Loucy (cell line): ENCODE data around the gene PIPOX.

Experiments used
- H2AFZ ChIP-seq: fragments of 200-600 bp; sonication (generic); 2 replicates; pipeline ENCODE4 v1.6.0; 2016; ENCODE audit warnings: antibody characterized with exemption, mild to moderate bottlenecking, low read length, moderate library complexity
- H3F3A ChIP-seq: fragments of 200-600 bp; 2 replicates; pipeline ENCODE4 v1.6.0; 2016; ENCODE audit warnings: antibody characterized with exemption, low read depth, mild to moderate bottlenecking
- H3K27me3 ChIP-seq: fragments of 200-600 bp; sonication (generic); 2 replicates; pipeline ENCODE4 v1.6.1; 2014; ENCODE audit warnings: low read length, mild to moderate bottlenecking; ENCODE audit not compliant: insufficient read depth, poor library complexity, severe bottlenecking
- H3K36me3 ChIP-seq: fragments of 200-600 bp; sonication (generic); 2 replicates; pipeline ENCODE4 v1.6.1; 2016; ENCODE audit warnings: low read length; ENCODE audit not compliant: insufficient read depth
- H3K4me1 ChIP-seq: fragments of 200-600 bp; sonication (generic); 2 replicates; pipeline ENCODE4 v1.5.1; 2014; ENCODE audit warnings: low read length, mild to moderate bottlenecking; ENCODE audit not compliant: insufficient read depth, poor library complexity, severe bottlenecking
- H3K4me2 ChIP-seq: fragments of 200-600 bp; sonication (generic); 2 replicates; pipeline ENCODE4 v1.6.0; 2014; ENCODE audit warnings: antibody characterized with exemption, low read length, low read depth, mild to moderate bottlenecking; ENCODE audit not compliant: poor library complexity, severe bottlenecking
- H3K4me3 ChIP-seq: fragments of 200-600 bp; sonication (generic); 2 replicates; pipeline ENCODE4 v1.5.1; 2014; ENCODE audit warnings: low read length, mild to moderate bottlenecking, mixed read lengths; ENCODE audit not compliant: poor library complexity, severe bottlenecking
- H3K79me2 ChIP-seq: fragments of 200-600 bp; sonication (generic); 2 replicates; pipeline ENCODE4 v1.6.1; 2014; ENCODE audit warnings: low read length; ENCODE audit not compliant: insufficient read depth
- H3K9ac ChIP-seq: fragments of 200-600 bp; sonication (generic); 2 replicates; pipeline ENCODE4 v1.6.0; 2014; ENCODE audit warnings: mild to moderate bottlenecking, low read depth, low read length, moderate library complexity; ENCODE audit not compliant: poor library complexity, severe bottlenecking
- H3K9me2 ChIP-seq: fragments of 200-600 bp; sonication (generic); replicated peaks from 2 replicates; pipeline ENCODE4 v1.6.1; 2016; ENCODE audit warnings: low read depth, low read length, mixed read lengths
- H3K9me3 ChIP-seq: fragments of 200-600 bp; sonication (generic); 2 replicates; pipeline ENCODE4 v1.6.1; 2014; ENCODE audit warnings: mild to moderate bottlenecking, antibody characterized with exemption, low read length, low read depth; ENCODE audit not compliant: insufficient read depth
- H4K20me1 ChIP-seq: fragments of 200-600 bp; sonication (generic); 2 replicates; pipeline ENCODE4 v1.6.0; 2014; ENCODE audit warnings: antibody characterized with exemption, low read length, mild to moderate bottlenecking; ENCODE audit not compliant: insufficient read depth, poor library complexity, severe bottlenecking
- EZH2phosphoT487 ChIP-seq: fragments of 200-600 bp; IDR thresholded peaks from 2 replicates; pipeline ENCODE4 v1.6.1; 2018; ENCODE audit warnings: antibody characterized with exemption, mild to moderate bottlenecking, moderate library complexity, borderline replicate concordance
- TF ChIP-seq, protein P1 (sequence below): fragments of 200-600 bp; sonication (generic); conservative IDR thresholded peaks from 2 replicates; pipeline ENCODE4 v1.5.1; 2014; ENCODE audit warnings: mild to moderate bottlenecking, antibody characterized with exemption, low read length

Gene PIPOX

DNA sequence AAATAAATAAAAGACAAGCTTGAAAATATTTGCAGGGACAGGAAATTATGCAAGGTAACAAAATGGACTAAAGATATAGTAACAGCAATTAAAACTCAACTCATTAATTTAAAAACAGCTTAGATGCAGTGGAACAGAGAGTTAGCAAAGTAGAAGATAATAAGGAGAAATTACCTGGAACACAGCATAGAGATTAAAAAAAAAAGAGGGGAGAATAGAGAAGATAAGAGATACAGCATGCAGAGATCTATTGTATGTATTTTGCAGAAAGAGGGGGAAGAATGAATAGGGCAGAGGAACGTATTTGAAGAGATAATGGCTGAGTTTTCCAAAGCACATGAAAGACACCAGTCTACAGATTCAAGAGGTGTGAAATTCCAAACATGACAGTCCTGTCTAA is 8.4 kb upstream of the PIPOX start:
- no peak overlapping the region for H3K9ac ChIP-seq
- no peak overlapping the region for H3K4me3 ChIP-seq
- no peaks in the 10 kb centered on the region for H3K36me3 ChIP-seq
- TF ChIP-seq EZH2phosphoT487, result no peak
- TF ChIP-seq, protein P1, sequence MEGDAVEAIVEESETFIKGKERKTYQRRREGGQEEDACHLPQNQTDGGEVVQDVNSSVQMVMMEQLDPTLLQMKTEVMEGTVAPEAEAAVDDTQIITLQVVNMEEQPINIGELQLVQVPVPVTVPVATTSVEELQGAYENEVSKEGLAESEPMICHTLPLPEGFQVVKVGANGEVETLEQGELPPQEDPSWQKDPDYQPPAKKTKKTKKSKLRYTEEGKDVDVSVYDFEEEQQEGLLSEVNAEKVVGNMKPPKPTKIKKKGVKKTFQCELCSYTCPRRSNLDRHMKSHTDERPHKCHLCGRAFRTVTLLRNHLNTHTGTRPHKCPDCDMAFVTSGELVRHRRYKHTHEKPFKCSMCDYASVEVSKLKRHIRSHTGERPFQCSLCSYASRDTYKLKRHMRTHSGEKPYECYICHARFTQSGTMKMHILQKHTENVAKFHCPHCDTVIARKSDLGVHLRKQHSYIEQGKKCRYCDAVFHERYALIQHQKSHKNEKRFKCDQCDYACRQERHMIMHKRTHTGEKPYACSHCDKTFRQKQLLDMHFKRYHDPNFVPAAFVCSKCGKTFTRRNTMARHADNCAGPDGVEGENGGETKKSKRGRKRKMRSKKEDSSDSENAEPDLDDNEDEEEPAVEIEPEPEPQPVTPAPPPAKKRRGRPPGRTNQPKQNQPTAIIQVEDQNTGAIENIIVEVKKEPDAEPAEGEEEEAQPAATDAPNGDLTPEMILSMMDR, result no peak
- no peaks in the 10 kb centered on the region for H3K27me3 ChIP-seq
- no peaks in the 10 kb centered on the region for H3K4me1 ChIP-seq
- no peak overlapping the region for H3K4me2 ChIP-seq
- no peaks in the 10 kb centered on the region for H4K20me1 ChIP-seq
- no peak overlapping the region for H2AFZ ChIP-seq
- H3K9me3 ChIP-seq, result no peaks in the 10 kb centered on the region
- no peaks in the 10 kb centered on the region for H3K79me2 ChIP-seq
- H3F3A ChIP-seq, result no peaks in the 10 kb centered on the region
- H3K9me2 ChIP-seq, result no peaks in the 10 kb centered on the region

DNA sequence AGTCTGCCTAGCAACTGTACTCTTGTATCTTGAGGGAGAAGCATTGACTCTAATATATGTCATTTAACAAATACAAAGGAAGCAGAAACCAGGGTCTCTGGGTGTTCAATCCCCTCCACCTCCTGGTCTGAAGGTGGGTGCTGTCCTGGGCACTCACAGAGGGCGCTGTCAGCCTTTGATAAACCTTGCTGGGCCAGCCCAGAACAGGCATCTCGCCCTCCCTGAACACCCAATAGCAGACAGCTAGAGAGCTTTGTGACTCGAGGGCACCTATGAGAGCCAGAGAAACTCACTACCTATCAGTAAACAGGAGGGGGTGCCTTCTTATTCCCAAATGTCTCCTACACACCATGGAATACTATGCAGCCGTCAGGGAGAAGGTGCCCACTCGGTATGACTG is 6.4 kb upstream of the PIPOX start:
- Histone ChIP-seq H2AFZ (no peak overlapping the region), H3K4me3 (no peak overlapping the region), H3K27me3 (no peaks in the 10 kb centered on the region), H3K4me2 (no peak overlapping the region), H3K79me2 (no peaks in the 10 kb centered on the region), H3F3A (no peaks in the 10 kb centered on the region), H3K9ac (no peak overlapping the region), H4K20me1 (no peaks in the 10 kb centered on the region), H3K36me3 (no peaks in the 10 kb centered on the region), H3K9me3 (no peaks in the 10 kb centered on the region), H3K4me1 (no peaks in the 10 kb centered on the region), H3K9me2 (no peaks in the 10 kb centered on the region)
- TF ChIP-seq, protein P1, result peak; percentile 17; the same call in 1 of the 2 replicates
- TF ChIP-seq EZH2phosphoT487, result no peak

DNA sequence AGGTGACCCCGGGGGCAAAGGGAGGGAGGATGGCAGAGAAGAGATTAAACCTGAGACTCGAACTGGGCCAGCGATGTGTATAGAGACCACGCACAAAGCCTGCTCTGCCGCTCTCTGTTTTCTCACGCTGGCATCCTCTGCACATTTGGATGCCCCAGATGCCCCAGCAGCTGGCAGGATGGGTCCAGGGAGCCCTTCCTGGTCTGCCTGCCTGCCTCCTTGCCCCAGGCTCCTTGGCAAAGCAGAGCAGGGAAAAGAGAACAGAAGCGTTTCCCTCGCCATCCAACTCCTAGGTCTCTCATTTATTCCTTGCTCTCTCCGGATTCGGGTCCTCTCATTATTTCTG is 5.2 kb upstream of the PIPOX start:
- H3F3A ChIP-seq, result no peaks in the 10 kb centered on the region
- no peaks in the 10 kb centered on the region for H3K9me3 ChIP-seq
- no peaks in the 10 kb centered on the region for H3K27me3 ChIP-seq
- TF ChIP-seq, protein P1, result no peak
- TF ChIP-seq EZH2phosphoT487, result no peak
- no peaks in the 10 kb centered on the region for H3K79me2 ChIP-seq
- H3K36me3 ChIP-seq, result no peaks in the 10 kb centered on the region
- H3K4me3 ChIP-seq, result no peak overlapping the region
- no peak overlapping the region for H3K9ac ChIP-seq
- no peaks in the 10 kb centered on the region for H3K9me2 ChIP-seq
- H3K4me1 ChIP-seq, result no peaks in the 10 kb centered on the region
- H4K20me1 ChIP-seq, result no peaks in the 10 kb centered on the region
- H2AFZ ChIP-seq, result no peak overlapping the region
- H3K4me2 ChIP-seq, result no peak overlapping the region
